HG03103 (cell line): ENCODE results near the gene FAM187B.

ENCODE experiments used
- ATAC-seq: cut with Tn5 transposase; IDR thresholded peaks from one replicate; pipeline ENCODE4 v1.9.1; 2021; ENCODE audit warnings: low read depth; ENCODE audit not compliant: unreplicated experiment

Gene FAM187B

DNA sequence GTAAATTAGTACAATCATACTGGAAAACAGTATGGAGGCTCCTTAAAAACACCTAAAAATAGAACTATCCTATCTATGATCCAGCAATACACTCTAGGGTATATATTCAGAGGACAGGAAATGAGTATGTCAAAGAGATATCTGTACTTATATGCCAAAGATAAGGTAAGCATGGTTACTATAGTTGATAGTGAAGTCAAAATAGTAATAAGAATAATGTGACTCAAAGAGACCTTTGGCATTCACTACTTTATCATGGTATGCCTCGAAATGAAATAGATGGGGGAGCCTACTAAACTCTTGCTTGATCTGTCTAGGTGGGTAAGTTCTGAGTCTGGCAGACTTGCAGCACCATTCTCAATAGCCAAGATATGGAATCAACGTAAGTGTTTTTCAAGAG lies 43.7 kb downstream of the FAM187B start:
- ATAC-seq = no peak

GRCh38 chr19:35184267-35184666 lies 44.3 kb downstream of the FAM187B start:
- no peak for ATAC-seq

DNA sequence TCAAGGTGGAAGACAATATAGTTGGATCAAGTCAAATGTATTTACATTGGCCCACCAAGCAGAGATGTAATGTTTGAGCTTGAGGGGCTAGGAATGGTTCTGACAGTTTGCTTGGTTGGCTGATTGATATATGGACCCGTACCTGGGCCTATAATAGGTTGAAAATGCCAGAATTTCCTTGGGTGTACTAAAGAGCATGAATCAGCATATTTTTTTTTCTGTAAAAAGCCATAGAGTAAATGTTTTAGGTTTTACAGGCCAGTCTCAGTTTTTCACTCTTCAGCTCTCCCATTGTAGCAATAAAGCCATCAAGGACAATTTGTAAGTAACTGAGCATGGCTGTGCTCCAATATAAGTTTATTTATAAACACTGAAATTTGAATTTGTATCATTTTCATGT lies 47.2 kb downstream of the FAM187B start:
- no peak for ATAC-seq

GRCh38 chr19:35179830-35180229 lies 48.7 kb downstream of the FAM187B start:
- ATAC-seq = no peak

GRCh38 chr19:35178701-35179100 lies 49.8 kb downstream of the FAM187B start:
- no peak for ATAC-seq

GRCh38 chr19:35177377-35178274 lies 50.9 kb downstream of the FAM187B start:
- no peak for ATAC-seq

GRCh38 chr19:35176181-35176570 lies 52.4 kb downstream of the FAM187B start:
- no peak for ATAC-seq
